Cardiac fibroblast (primary cell): ENCODE results near the gene PRR19.

ENCODE experiments used
- DNase-seq, 2 donors: peaks; one replicate each; pipeline versions ENCODE4 v3.0.0 to v3.0.0-alpha.2; 2010; ENCODE audit warnings: low read depth in 2 of 2
- H3K4me3 ChIP-seq, 2 donors: replicated peaks in 1 of 2; 1 replicate in 1 of 2; 2 replicates in 1 of 2; pipeline ENCODE4 v1.5.1; 2011; ENCODE audit warnings: low read depth in 2 of 2, low read length in 2 of 2, mild to moderate bottlenecking in 2 of 2, moderate library complexity in 1 of 2
- CTCF ChIP-seq: IDR thresholded peaks from one replicate; pipeline ENCODE4 v1.5.1; 2011; ENCODE audit warnings: low read depth, mild to moderate bottlenecking, low read length, inconsistent platforms

The PRR19 gene

DNA sequence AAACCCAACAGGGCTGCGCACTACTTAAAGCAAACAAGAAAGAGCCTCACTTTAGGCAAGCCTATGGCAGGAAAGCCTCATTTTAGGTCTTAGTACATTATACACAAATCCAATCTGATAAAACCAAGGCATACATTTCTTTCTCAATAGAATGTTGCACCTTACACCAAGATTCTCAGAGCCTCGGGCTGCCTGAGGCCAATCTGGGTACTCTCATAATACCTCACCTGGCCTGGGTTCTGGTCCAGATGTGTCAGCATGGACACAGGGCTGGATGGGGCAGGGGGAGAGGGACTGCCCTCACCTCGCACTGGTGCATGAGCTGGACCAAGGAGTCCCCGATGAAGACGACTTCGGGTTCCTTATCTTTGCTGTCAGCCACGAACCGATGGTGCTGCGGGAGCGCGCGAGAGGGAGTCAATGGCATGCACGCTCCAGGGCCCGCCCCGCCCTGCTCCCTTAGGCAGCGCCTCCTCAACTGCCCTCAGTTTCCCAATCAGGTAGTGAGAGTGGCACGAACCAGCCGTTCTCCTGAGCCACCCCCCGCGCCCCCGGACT is at the start of gene PRR19:
Gene PRR19 (plus strand): TSS at position 487 of the 558 bp plus-strand sequence. CDS start 7,453 bp downstream, outside the sequence.
- no peak for TF ChIP-seq CTCF
- no peak for DNase-seq
- H3K4me3 ChIP-seq = peak within 1 kb of the TSS; percentile 67 to 75

GRCh38 chr19:42252365-42253244 is 49.3 kb upstream of the PRR19 start:
- TF ChIP-seq CTCF = no peak
- peak; percentile 50 to 66 for DNase-seq
- peak overlapping the region; percentile 82 to 96 for H3K4me3 ChIP-seq

GRCh38 chr19:42253245-42254088 is 48.5 kb upstream of the PRR19 start:
- peak in 1 of 2 donors; percentile 56 for DNase-seq
- no peak for TF ChIP-seq CTCF
- peak overlapping the region; percentile 96 to 100 for H3K4me3 ChIP-seq

DNA sequence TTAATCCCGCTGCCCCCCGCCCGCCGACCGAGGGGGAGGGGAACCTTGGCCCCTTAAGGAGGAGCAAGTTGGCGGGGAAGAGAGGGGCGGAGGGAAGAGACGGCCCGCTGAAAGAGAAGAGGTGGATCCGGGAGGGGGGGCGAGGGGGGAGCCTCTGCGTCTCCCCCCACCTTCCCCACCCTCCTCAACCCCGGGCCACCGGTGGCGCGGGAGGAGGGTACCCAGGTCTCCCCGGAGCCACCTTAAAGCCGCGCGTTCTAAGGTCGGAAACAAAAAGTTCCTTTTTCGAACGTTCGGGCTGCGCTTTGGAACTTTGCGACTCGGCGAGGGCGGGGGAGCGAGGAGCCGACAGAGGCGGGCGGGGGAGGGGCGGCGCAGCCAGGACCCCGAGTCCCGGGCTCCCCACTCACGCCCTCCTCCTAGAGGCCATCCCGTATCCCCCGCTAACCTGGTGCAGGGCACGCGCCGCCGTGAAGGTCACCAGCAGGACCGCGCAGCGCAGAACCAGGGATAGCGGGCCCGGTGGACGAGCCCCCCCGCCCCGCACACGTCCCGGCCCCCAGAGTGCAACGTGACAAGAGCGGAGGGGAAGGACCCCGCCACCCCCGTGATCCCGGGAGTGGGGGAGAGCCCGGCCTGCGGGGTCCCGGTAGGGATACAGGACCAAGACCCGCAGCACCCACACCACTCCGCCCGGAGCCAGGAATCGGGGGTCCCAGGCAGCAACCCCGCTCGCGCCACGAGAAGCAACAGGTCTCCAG is 47.7 kb upstream of the PRR19 start:
- peak; percentile 58 for DNase-seq
- TF ChIP-seq CTCF = no peak
- H3K4me3 ChIP-seq = peak overlapping the region; percentile 96 to 100

GRCh38 chr19:42254850-42255765 is 46.8 kb upstream of the PRR19 start, which contains the start of gene ERF:
TSS of gene ERF (minus strand) at chr19:42255128. CDS start at chr19:42254999, 129 bp downstream.
- TF ChIP-seq CTCF = no peak
- DNase-seq = peak; percentile 91 to 96
- H3K4me3 ChIP-seq = peak within 1 kb of the TSS; percentile 96 to 100
